GM19395 (cell line): ENCODE results near the gene LBP.
"Not testable (repeated sequence)": the region's sequence is repeated elsewhere in the genome, so short reads cannot be mapped to it uniquely, and the experiment has no call there.

Experiments
- ATAC-seq: cut with Tn5 transposase; IDR thresholded peaks from one replicate; pipeline ENCODE4 v1.9.1; 2021; ENCODE audit warnings: mild to moderate bottlenecking, moderate library complexity; ENCODE audit not compliant: unreplicated experiment

The LBP gene

DNA sequence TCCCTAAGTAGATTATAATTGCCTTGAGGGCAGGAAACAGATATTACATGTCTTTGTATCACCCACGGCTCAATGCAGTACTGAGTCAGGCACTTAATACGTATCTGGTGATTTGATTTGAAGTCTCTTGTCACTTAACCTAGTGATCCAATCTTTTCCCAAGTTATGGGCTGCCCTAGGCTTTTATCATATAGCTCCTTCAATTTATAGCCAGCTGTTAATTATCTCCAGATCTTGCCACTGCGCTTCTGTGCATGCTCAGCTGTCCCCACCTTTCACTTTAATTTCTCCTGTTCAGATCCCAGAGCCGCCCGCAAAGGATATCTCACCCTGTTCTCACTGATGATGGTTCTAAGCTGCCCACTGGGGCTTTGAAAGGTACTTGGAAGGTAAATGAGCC is 47.0 kb downstream of the LBP start:
- no peak for ATAC-seq

DNA sequence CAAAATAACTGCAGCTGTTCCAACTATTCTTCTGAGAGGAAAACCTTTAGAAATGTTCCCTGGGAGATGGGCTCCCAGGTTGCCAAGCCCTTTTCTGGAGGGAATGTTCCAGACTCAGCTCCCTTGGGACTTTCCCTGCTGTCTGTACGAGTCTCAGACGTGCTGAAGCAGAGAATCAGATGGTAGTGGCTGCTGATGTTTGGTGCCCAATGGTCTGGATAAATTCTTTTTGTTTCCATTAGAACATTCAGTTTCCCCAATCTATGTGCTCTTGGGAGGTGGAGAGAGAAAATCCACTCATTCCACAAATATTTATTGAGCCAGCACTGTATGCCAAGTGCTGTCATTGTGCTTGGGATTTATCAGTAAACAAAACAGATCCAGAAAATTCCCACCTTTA is 48.9 kb downstream of the LBP start:
- ATAC-seq = no peak

DNA sequence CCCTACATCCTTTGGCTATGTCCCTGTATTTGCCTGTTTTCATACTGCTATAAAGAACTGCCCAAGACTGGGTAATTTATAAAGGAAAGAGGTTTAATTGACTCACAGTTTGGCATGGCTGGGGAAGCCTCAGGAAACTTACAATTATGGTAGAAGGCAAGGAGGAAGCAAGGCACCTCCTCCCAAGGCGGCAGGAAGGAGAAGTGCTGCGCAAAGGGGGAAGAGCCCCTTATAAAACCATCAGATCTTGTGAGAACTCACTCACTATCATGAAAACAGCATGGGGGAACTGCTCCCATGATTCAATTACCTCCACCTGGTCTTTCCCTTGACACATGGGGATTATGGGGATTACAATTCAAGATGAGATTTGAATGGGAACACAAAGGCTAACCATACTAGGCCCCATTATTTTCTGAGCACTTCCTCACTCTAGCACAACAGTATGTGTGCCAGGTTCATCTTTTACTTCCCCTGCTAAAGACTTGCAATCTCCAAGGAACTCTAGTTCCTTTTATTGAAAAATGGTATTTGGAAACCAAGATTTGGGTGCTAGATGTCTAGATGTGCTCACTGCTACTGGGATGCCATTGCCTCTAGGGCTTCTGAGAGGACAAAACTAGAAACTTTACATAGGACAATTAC is 49.6 kb downstream of the LBP start:
- ATAC-seq = not testable (repeated sequence)

DNA sequence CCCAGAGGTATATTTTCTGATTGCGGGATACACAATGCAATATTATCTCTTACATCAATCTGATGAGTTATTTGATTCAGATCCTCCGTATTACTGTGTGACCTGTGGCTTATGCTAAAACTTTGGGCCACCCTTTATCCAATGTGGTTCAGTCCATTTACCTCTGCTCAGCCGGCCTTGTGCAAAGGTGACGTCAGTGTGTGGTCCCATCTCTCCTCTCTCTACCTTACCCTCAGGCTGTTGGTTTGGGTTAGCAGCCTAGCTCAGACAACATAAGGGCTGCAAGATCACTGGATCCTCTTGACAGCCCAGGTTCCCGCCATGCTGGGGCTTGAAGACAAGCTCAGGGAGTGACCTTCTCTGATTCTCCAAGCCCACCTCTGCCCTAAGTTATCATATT is 55.8 kb downstream of the LBP start:
- no peak for ATAC-seq

DNA sequence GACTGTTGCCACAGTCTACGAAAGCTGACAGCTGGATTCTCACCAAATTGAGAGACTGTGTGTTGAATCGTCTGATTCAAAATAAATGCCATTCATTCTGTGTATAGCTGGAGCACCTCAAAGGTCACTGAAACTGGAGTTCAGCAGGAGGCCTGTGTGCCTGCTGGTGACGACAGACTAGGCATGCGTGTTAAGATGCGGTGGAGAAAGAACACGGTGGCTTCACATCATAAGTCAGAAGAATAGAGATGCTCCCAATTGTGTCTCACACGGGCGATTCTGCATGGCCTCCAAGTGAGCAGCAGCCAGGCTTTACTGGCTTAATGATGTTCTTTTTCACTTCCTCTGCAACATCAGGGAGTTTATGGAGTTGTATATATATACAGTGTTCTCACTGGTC is 56.5 kb downstream of the LBP start:
- no peak for ATAC-seq

DNA sequence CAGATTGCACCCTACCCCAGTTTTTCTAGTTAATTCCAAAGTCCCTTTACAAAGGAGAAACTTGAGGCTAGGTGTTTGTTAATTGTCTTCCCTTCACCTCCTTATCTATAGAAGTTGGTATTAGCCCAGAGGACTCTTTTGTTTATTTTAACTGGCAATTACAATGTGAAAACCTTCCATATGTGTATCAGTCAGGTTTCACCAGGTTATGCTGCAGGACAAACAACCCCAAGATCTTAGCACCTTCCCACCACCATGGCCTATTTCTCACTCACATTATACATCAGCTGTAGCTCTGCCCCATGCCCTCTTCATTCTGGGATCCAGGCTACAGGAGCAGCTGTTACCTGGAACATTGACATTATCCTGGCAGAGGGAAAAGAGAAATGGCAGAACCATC is 57.7 kb downstream of the LBP start:
- no peak for ATAC-seq

DNA sequence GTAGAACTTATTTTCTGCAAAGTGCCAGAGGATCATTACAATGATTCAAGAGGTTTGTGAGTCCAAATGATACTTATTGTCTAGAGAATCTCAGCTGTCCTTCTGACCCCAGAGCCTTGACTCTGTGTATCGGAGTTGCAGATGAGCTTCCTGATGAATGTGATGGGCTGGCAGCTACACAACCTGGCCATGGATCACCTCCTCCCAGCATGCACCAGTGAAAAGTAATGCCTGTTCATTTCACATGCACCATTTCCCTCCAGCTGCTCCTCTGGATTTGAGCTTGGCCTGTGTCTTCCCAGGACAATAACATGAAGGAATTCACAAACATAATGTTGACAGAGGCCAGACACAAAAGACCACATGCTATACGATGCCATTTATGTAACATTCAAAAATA is 58.9 kb downstream of the LBP start:
- ATAC-seq = no peak

DNA sequence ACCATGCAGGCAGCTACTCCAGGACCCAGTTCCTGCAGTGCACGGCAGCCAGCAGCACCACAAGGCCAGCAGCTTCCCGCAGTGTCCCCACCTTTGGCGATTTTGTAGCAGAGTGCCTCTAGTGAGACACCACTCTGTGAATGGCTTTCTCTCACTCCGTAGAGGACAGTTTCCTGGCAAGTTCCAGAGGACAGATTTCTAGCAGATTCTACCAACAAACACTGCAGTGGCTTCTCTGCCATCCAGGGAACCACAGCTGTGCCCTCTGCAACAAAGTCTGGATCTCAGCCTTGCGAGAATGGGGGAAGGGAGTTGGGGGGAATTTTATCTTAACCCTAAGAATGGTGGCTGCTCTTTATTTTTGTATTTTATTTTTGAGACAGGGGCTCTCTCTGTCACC is 60.2 kb downstream of the LBP start:
- no peak for ATAC-seq

DNA sequence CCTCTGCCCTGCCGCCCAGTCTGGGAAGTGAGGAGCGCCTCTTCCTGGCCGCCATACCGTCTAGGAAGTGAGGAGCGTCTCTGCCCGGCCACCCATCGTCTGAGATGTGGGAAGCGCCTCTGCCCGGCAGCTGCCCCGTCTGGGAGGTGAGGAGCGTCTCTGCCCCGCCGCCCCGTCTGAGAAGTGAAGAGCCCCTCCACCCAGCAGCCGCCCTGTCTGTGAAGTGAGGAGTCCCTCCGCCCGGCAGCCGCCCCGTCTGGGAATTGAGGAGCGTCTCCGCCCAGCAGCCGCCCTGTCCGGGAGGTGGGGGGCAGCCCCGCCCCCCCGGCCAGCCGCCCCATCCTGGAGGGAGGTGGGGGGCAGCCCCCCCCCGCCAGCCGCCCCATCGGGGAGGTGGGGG is 61.0 kb downstream of the LBP start:
- no peak for ATAC-seq

DNA sequence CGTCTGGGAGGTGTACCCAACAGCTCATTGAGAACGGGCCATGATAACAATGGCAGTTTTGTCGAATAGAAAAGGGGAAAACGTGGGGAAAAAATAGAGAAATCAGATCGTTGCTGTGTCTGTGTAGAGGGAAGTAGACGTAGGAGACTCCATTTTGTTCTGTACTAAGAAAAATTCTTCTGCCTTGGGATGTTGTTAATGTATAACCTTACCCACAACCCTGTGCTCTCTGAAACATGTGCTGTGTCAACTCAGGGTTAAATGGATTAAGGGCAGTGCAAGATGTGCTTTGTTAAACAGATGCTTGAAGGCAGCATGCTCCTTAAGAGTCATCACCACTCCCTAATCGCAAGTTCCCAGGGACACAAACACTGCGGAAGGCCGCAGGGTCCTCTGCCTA is 61.5 kb downstream of the LBP start:
- not testable (repeated sequence) for ATAC-seq

DNA sequence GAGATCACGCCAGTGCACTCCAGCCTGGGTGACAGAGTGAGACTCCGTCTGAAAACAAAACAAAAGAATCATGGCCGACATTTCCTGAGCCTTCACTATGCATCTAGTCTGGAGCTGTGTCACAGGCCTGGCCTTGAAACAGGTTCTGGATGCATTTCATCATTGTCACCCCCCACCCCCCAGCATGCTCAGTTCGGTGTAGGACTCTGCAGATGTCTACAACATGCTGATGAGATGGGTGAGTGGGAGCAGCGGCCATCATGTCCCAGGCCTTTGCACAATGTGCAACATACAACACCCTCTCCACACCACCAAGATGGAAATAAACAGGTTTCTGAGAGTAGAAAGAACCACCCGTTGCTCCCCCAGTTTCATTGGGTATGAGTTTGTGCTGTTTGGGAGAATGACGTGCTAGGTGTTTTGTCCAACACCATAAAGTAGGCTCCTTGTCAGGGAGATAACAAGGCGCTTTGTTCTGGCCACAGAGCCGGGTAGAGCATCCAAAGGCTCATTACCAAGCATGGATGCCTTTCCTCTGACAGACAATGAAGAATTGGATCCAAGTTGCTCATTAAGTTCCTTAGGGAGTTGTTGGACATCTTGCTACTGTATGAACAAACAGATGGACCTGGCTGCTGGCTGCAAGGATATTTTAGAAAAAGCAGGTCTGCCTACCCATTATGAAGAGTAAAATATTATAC is 66.7 kb downstream of the LBP start:
- ATAC-seq = no peak

DNA sequence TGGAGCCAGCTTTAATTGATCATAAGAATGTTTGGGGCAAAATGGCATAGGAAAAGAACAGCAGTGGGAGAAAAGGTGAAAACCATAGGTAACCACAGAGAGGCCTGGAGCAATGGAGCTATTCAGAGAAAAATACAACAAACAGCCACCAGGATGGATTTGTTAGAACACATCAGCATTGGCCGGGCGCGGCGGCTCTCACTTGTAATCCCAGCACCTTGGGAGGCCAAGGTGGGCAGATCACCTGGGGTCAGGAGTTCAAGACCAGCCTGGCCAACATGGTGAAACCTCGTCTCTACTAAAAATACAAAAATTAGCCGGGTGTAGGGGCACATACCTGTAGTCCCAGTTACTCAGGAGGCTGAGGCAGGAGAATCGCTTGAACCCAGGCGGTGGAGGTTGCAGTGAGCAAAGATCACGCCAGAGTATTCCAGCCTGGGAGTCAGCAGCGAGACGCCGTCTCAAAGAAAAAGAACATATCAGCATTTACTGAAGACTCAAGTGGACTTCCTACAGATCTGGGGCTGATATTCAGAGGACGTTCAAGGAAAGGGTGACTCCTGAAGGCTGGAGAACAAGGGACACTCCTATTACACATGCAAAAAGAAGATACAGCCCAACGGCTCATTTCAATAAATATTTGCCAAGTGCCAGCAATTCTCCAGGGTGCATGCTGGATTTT is 68.6 kb downstream of the LBP start:
- ATAC-seq = no peak

DNA sequence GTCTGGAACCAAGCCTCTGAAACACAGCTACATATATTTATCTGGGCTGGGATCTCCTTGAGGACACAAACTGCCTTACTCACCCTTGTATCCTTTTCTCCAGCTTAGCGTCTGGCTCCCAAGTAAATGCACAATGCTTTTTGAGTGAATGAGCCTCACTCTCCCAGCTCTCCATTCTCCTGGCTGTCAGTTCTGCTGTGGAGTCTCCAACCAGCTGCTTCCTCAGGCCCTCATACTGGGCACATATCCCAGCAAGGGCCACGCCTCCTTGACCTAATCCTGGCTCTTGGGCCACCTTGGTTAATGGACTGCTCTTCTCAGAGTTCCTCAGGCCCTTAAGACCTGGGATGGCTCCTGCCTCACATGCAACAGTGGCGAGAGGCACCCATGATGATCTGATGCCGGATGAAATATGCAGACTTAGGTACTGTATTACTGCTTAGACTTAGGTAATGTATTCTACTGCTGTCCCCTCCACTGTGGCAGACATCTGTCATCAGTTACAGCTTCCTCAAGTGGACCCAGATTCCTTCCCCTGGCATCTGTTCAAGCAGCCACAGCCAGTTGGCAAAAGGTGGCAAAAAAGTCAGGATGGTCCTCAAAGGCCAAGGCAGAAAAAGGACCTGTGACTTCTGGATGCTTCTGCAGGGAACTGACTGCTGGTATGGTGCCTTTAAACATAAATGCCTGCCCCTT is 72.4 kb downstream of the LBP start:
- ATAC-seq = no peak

DNA sequence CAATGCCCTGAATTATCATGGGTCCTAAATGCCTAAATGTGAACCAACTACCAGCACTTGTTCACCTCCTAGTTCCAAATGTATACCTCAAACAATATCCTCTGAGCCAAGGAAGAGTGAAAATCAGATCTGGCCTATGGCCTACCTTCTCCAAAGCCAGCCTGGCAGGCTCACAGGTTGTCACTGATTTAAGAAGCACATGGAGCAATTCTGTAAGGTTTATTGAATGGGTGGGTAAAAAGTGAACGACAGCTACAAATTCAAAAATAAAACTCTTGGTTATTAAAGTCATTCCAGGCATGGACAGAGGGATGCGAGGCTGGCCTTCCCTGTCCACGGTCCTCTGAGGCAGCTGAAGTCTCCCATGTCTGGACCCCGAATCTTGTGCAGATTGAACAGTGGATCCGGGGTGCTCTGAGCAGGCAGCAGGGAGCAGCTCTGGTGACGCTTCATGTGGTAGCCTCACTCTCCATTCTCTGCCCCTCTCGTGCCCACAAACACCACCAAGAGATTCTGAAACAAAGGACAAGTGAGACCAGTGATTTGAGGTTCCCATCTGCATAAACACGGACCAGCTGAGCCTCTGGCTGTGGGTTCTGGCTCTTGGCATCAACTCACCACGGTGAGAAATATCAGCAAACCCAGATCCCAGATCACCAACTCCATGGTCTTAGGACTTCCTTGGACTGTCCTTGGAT is 74.3 kb downstream of the LBP start:
- ATAC-seq = no peak

DNA sequence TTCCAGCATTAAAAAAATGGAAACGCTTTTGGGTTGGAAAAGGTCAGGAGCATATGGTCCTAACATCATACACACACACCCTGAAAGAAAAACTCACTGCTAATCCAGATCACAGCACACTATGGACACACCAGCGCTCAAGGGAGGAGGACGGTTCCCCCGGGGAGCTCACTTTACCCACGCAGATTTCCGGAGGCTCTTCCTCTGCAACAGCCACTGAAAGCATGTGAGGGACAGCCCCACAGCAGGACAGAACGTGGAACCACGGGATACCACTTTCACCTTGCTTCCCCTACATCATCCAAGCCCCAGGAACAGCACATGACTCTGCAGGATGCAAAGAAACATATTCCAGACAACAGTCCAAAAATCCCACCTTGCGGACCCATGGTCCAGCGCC is 75.6 kb downstream of the LBP start:
- ATAC-seq = no peak

DNA sequence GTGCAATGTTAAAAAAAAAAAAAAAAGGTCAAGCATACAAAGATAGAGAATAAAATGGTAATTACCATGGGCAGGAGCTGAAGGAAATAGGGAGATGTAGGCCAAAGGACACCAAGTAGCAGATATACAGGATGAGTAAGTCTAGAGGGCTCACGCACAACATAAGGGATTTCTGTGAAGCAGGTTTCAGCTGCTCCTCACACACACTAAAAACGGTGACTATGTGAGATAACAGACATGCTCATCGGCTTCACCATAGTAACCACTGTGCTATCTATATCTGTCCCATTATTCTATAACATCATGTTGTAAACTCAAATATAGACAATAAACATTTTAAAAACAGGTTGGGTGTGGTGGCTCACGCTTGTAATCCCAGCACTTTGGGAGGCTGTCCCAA is 77.3 kb downstream of the LBP start:
- no peak for ATAC-seq

DNA sequence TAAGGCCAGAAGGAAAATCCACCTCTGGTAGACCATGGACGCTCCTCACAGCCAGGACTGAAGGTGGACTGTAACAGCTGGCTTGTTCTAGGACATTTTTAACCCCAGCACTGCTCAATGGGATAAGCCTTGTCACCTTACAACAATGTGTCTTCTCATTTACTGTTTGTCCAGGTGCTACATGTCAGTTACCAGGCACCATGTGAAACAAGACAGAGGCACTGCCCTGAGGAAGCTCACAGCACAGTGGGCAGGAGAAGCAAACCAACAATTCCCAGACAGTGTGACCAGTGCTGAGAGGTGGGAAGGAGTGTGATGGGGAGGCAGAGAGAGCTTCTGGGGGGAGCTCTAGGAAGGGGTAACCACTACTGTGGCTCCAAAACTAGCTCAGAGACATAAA is 78.1 kb downstream of the LBP start:
- ATAC-seq = no peak

DNA sequence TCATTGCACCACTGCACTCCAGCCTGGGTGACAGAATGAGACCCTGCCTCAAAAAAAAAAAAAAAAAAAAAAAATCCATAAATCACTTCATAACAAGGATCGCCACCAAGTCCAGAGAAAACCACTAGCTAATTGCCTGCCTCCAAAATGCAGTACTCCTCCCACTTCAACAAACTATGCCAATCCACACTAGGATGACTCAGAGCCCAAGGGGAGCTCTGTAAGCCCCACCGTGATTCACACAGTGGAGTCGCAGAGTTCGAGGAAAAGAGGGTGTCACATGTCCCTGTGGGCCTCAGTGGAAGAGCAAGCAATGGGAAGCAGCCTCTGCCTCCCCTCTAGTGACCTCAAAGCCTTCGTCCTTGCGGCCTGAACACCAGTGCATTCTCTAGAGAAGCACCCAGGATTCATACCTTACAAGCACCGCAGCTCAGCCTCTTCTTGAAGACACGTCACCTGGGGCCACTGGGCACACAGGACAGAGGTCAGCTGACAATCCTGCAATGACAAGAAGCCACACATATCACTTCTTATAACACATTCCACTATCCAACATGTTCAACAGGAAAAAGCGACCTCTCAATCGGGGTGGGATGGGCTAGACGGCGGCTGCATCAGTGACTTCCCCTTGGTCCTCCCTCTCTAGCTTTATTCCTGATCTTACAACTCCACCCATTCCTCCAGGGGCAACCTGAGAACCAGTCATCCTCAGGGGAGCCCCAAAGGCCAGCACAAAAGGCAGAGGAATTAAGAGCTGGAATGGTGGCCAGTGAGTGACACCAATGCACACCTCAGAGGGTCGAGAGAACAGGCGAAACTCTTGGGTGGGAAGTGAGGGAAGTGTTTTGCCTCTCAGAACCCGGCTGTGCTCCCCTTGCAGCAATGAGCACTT is 80.0 kb downstream of the LBP start:
- no peak for ATAC-seq
